Forelimb muscle (tissue), 1 donor: Measurements from ENCODE around the gene MRPS15. TPM values are rescaled to one million over a fixed set of nuclear protein-coding genes. Genes with fewer than 3 reads are reported as not detected.

Source experiments
- DNase-seq: peaks from one replicate; pipeline ENCODE4 v3.0.0-alpha.2; 2013; ENCODE audit warnings: low read depth
- polyA plus RNA-seq: library from polyadenylated mRNA; unstranded; fragments of 120-200 nt; gene quantifications from one replicate; pipeline ENCODE4 v1.2.1, GENCODE V29; 2013; ENCODE audit not compliant: insufficient read length

MRPS15 gene
- polyA plus RNA-seq, 1 donor, result 56.3 TPM

- DNase-seq, result no peak
Measured at GRCh38 chr1:36458910-36459309, 5.3 kb downstream of the MRPS15 start.

DNA sequence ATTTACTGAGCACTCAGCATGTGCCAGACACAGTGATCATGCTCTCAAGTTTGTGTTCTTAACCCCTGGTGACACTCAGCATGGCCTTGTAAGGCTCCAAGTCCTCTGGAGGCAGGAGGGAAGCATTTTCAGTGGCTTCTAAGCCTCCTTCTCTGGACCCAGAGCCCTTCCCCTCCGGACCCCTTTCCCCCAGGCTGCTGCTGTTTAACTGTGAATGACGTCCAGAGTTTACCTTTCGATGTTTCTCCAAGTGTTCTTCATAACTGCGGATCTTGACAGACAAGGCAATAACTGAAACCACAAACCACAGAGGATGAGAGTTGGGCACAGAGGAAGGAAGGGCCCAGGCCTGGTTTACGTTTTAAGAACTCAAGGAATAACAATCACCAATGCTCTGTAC lies 6.5 kb downstream of the MRPS15 start:
- no peak for DNase-seq

DNA sequence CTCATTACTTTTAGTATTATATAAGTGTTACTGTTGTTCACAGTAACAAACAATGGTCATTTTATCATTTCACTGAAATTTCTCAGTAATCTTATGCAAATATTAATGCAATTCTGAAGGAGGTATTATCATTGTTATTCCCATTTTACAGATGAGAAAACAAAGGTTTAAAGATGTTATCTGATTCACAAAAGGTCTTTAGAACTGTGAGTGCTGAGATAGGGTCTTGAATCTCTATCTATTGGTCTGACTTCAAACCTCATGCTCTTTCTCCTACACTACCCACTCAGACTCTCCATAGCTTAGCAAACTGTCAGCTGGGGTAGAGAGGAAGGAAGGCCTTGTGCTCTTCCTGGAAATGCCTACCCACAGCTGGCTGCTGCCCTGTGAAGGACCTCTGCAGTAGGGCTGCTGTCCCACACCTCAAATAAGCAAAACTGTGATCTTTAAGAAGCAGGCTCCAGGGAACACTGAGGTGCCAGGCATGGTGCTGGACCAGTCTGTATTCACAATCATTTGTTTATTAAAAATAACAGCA lies 7.7 kb downstream of the MRPS15 start:
- DNase-seq, result no peak

DNA sequence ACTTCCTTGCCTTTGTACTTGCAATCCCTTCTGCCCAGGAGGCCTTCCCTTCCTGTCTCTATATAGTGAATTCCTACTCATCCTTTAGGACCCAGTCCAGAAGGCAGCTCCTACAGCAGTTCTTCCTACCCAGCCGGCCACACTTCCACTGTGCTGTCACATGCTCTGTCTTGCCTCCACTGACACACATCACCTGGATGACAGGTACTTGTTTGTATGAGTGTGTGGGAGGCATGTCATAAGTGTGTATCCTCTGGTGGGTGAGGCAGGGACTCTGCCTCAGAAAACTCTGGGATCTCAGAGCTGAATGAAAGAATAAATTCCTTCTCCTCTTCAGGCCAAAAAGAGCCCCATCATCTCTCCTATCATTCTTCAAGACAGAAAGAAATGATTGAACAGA lies 8.8 kb downstream of the MRPS15 start:
- DNase-seq, result no peak

- no peak for DNase-seq
Measured at GRCh38 chr1:36453600-36454388, 10.4 kb downstream of the MRPS15 start.

DNA sequence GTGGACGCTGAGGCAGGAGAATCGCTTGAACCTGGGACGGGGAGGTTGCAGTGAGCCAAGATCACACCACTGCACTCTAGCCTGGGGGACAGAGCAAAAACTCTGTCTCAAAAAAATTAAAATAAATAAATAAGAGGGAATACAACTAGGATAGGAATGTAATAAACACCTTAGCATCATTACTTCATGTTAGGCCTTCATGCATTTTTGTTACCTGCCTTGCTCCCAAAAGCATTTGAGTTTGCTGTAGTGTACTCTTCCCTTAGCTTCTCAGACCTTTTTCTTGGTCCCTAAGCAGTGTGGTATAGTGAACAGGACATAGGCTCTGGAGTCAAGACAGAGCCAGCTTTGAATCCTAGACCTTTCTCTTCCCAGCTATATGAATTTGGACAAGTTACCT lies 11.1 kb downstream of the MRPS15 start:
- no peak for DNase-seq

DNA sequence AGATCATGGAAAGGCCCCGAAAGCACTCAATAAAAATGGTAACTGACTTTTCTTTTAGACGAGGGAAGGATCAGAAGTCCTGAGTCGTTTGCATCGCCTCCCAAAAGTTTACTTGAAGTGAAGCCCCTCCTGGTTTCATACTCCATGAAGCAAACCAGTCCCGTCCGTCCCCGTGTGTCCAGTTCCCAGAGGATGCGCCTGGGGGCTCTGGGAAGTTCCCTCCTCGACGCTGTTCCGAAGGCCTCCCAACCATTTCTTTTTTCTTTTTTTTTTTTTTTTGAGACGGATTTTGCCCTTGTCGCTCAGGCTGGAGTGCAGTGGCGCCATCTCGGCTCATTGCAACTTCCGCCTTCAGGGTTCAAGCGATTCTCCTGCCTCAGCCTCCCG lies 13.3 kb downstream of the MRPS15 start:
- no peak for DNase-seq

- peak; percentile 96 for DNase-seq
Measured at GRCh38 chr1:36450270-36450918, 13.8 kb downstream of the MRPS15 start, which contains the start of gene OSCP1. OSCP1 (minus strand) TSS chr1:36450451; CDS start chr1:36450369, 82 bp downstream.

- DNase-seq, result no peak
Measured at GRCh38 chr1:36448530-36449056, 15.6 kb downstream of the MRPS15 start.

DNA sequence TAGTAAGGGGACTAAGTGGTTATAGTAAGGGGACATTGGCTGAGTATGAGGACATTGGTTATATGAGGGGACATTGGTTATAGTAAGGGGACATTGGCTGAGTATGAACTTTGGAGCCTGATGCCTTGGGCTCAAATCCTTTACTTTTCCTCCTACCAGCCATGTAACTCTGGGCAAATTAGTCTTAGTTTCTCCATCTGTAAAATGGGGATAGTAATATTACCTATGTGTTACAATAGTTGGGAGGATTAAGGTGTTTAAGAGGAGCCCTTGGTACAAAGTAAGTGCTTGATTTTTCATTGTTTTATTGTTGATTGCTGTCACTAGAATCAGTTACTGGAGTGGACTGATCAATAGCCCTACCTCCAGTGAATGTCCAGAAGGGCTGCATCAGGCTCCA lies 16.7 kb downstream of the MRPS15 start:
- DNase-seq, result no peak

DNA sequence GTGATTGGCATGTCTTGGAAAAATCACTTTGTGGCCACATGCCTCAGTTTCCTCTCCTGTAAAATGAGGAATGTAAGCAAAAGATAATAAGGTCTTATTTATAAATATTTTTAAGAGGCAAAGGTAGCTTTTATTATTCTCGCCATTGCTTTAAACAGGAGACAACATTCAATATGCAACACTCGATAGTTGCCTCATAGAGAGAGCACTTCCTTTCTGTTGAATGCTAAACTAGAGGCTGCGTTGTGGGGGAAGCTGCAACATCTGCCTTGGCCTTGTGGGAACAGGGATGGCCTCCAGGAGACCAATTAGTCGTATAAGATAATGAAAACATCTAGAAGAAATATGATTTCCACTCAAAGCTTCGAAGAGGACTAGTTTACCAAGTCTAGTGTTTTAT lies 17.4 kb downstream of the MRPS15 start:
- no peak for DNase-seq

GRCh38 chr1:36446271-36446670 lies 17.9 kb downstream of the MRPS15 start:
- DNase-seq, result no peak

GRCh38 chr1:36443297-36443696 lies 20.9 kb downstream of the MRPS15 start:
- DNase-seq, result no peak

GRCh38 chr1:36442337-36442736 lies 21.8 kb downstream of the MRPS15 start:
- DNase-seq, result no peak

- no peak for DNase-seq
Measured at GRCh38 chr1:36440646-36441045, 23.5 kb downstream of the MRPS15 start.

DNA sequence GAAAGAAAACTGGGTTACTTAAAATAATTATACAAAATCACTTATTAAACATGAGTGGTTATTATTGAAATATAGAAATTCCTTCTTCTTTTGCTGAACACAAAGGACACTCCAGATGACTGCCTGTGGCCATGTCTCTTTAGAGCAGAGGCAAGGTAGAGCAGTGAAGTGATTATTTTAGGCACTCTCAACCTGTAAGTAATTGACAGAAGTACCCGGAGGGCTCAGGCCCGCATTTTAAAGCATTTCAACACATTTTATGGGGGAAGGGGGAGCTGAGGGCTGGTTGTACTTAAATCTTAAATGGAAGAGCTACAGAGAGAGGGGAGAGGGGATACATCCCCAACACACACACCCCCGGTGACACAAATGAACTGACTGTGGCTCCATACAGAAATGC lies 24.1 kb downstream of the MRPS15 start:
- DNase-seq, result no peak

- DNase-seq, result no peak
Measured at GRCh38 chr1:36438715-36439114, 25.5 kb downstream of the MRPS15 start.

DNA sequence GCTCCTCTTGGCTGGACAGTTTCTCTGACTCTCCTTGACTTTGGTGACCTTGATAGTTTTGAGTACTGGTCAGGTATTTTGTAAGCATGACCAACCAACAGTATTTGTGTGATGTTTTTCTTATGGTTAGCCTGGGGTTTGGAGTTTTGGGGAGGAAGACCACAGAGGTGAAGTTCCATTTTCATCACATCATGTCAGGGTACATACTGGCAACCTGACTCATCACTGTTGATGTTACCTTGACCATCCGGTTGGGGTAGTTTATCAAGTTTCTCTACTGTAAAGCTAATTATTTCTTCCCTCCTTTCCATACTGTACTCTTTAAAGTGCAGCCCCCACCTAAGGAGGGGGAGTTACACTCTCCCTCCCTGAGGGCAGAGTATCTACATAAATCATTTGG lies 27.4 kb downstream of the MRPS15 start:
- DNase-seq, result no peak

- no peak for DNase-seq
Measured at GRCh38 chr1:36433102-36433501, 31.1 kb downstream of the MRPS15 start.

GRCh38 chr1:36432616-36433015 lies 31.6 kb downstream of the MRPS15 start:
- DNase-seq, result no peak

DNA sequence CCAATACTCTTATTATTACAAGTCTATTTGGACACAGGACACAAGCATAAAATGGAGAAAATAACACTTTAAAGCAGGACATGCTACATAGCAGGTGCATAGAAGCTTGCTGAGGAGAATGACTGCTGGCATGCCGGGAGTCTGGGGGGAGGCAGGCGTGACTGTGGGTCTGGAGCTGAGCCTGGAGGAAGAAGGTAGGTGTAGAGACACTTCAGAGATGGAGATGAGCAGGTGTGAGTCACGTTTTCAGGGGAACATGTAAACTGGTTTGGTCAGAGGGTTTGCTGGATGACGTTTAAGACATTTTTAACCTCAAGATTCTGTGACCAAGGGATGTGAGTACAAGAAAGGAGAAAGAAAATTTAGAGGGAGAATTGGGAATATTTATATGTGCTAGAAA lies 38.4 kb downstream of the MRPS15 start:
- no peak for DNase-seq

DNA sequence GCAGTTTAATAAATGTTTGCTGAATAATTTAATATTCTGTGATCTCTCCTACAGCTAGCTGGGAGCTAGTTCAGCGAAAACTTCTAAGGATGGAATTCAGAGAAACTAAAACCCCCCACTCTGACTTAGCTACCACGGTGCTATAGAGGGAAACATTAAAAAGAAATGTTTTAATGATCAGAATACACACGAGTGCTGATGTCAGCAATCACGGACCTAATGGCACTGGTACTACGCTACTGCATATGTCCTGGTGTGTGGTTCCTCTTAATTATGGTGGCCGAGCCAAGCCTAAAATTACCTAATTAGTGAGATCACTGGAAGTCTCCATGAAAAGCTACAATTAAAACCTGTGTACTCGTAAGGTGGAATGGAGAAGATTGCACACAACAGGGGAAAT lies 42.5 kb downstream of the MRPS15 start:
- no peak for DNase-seq

DNA sequence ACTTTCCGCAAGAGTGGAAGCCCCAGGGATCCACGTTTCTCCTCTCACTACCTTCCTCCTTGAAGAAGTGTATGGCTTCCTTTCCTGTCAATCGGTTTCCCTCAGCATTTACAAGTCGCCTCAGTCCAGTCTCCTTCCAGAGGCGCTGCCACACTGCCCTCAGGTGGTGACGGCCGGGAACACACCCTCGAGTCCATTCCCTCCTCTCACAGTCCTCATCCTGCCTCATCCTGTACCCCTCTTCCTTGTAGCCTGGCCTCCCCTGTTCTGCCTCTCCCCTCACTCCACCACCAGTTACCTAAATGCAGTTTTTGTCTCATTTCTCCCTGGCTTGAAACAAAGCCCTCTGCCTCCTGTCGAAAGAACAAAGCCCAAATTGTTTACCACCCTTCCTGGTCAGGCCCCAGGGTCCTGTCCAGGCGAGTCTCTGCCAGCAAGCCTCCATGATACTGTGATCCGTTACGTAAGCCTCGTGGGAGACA lies 43.3 kb downstream of the MRPS15 start:
- DNase-seq, result peak; percentile 58
